ENCODE measurements around the gene GRM7.

- TF ChIP-seq, protein P1, sequence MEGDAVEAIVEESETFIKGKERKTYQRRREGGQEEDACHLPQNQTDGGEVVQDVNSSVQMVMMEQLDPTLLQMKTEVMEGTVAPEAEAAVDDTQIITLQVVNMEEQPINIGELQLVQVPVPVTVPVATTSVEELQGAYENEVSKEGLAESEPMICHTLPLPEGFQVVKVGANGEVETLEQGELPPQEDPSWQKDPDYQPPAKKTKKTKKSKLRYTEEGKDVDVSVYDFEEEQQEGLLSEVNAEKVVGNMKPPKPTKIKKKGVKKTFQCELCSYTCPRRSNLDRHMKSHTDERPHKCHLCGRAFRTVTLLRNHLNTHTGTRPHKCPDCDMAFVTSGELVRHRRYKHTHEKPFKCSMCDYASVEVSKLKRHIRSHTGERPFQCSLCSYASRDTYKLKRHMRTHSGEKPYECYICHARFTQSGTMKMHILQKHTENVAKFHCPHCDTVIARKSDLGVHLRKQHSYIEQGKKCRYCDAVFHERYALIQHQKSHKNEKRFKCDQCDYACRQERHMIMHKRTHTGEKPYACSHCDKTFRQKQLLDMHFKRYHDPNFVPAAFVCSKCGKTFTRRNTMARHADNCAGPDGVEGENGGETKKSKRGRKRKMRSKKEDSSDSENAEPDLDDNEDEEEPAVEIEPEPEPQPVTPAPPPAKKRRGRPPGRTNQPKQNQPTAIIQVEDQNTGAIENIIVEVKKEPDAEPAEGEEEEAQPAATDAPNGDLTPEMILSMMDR (IDR thresholded peaks at IDR 0.05; ENCODE audit: low read depth, low read length, poor library complexity, severe bottlenecking), result no peak
- no peak for TF ChIP-seq EZH2phosphoT487 (IDR thresholded peaks at IDR 0.05; ENCODE audit: borderline replicate concordance, low read length)
Observed at GRCh38 chr3:7638103-7638502, 777.2 kb downstream of the GRM7 start.

Data from DOHH2 (cell line).